SK-N-SH treated with all-trans-retinoic acid at 6 μM for 48 hours (cell line): Measurements from ENCODE around the gene PPP1R27.

Source experiments
- ARNTL ChIP-seq: fragments of 450-650 bp; formaldehyde crosslinking; IDR thresholded peaks from 2 replicates; pipeline ENCODE4 v1.5.0; 2020; ENCODE audit warnings: low read depth, mild to moderate bottlenecking, moderate library complexity, borderline replicate concordance
- ZFP3 ChIP-seq: fragments of 250-450 bp; sonication (Bioruptor Pico); IDR thresholded peaks from 2 replicates; pipeline ENCODE4 v1.5.0; 2020; ENCODE audit warnings: mild to moderate bottlenecking, moderate library complexity
- ZNF565 ChIP-seq: fragments of 450-650 bp; formaldehyde crosslinking; conservative IDR thresholded peaks from 2 replicates; pipeline ENCODE4 v1.5.0; 2020; ENCODE audit warnings: low read depth, mild to moderate bottlenecking, moderate library complexity

- TF ChIP-seq ZFP3 (no peak), ARNTL (CRISPR knock-in tag) (no peak), ZNF565 (CRISPR knock-in tag) (no peak)
These were observed 23.8 kb downstream of the PPP1R27 start for GRCh38 chr17:81810892-81811704.
